ENCODE results near the gene CD38.

GRCh38 chr4:15751153-15751552 is 27.0 kb upstream of the CD38 start:
- TF ChIP-seq, protein P1, sequence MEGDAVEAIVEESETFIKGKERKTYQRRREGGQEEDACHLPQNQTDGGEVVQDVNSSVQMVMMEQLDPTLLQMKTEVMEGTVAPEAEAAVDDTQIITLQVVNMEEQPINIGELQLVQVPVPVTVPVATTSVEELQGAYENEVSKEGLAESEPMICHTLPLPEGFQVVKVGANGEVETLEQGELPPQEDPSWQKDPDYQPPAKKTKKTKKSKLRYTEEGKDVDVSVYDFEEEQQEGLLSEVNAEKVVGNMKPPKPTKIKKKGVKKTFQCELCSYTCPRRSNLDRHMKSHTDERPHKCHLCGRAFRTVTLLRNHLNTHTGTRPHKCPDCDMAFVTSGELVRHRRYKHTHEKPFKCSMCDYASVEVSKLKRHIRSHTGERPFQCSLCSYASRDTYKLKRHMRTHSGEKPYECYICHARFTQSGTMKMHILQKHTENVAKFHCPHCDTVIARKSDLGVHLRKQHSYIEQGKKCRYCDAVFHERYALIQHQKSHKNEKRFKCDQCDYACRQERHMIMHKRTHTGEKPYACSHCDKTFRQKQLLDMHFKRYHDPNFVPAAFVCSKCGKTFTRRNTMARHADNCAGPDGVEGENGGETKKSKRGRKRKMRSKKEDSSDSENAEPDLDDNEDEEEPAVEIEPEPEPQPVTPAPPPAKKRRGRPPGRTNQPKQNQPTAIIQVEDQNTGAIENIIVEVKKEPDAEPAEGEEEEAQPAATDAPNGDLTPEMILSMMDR (IDR thresholded peaks at IDR 0.05), result no peak
- TF ChIP-seq POLR2A (IDR thresholded peaks at IDR 0.05), result no peak
